AG09309 (cell line): ENCODE results near the gene SPG7.
"Not testable (repeated sequence)": the region's sequence is repeated elsewhere in the genome, so short reads cannot be mapped to it uniquely, and the experiment has no call there.

Experiments
- DNase-seq: peaks from one replicate; pipeline ENCODE4 v3.0.0-alpha.2; 2010; ENCODE audit warnings: low read depth
- H3K4me3 ChIP-seq: 2 replicates; pipeline ENCODE4 v1.5.1; 2011; ENCODE audit warnings: mild to moderate bottlenecking, low read depth, low read length, moderate library complexity; ENCODE audit not compliant: control insufficient read depth
- CTCF ChIP-seq: IDR thresholded peaks from 2 replicates; pipeline ENCODE4 v1.5.1; 2011; ENCODE audit warnings: mild to moderate bottlenecking, low read depth, low read length, inconsistent platforms; ENCODE audit not compliant: insufficient read depth, control insufficient read depth; ENCODE audit errors: missing control alignments

The SPG7 gene

GRCh38 chr16:89583895-89584644 lies 75.9 kb downstream of the SPG7 start:
- DNase-seq = no peak

GRCh38 chr16:89584768-89585549 lies 76.8 kb downstream of the SPG7 start:
- DNase-seq = no peak
- no peak for TF ChIP-seq CTCF
- no peak overlapping the region for H3K4me3 ChIP-seq

More at GRCh38 chr16:89583895-89584644, 75.9 kb downstream of the SPG7 start:
- TF ChIP-seq CTCF = no peak
- H3K4me3 ChIP-seq = no peak overlapping the region

DNA sequence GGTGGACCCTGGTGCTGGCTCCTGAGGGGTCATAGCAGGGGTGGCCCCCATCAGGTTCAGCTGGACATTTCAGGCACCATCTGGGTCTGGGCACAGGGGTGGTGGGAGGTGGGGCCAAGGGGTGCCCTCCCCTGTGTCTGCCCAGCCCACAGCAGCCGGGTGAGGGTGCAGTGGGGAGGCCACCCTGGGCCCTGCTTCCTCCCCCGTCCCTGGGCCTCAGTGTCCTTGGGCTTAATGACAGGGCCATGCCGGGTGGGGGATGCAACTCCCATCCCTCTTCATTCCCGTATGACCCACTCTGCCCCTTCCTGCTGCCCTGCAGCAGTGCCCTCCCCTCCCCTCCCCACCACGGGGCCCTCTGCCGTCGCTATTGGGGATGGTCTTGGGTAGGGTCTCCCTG lies 78.0 kb downstream of the SPG7 start:
- DNase-seq = no peak
- no peak overlapping the region for H3K4me3 ChIP-seq
- TF ChIP-seq CTCF = no peak

- no peak for DNase-seq
- no peak overlapping the region for H3K4me3 ChIP-seq
- no peak for TF ChIP-seq CTCF
Observed at GRCh38 chr16:89586853-89587252, 78.7 kb downstream of the SPG7 start.

DNA sequence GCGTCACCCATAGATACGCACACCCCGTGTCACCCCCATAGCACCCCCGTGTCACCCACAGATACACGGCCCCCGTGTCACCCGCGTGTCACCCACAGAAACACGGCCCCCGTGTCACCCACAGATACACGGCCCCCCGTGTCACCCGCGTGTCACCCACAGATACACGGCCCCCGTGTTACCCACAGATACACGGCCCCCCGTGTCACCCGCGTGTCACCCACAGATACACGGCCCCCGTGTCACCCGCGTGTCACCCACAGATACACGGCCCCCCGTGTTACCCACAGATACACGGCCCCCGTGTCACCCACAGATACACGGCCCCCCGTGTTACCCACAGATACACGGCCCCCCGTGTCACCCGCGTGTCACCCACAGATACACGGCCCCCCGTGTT lies 79.5 kb downstream of the SPG7 start:
- DNase-seq, H3K4me3 ChIP-seq: not testable (repeated sequence)

DNA sequence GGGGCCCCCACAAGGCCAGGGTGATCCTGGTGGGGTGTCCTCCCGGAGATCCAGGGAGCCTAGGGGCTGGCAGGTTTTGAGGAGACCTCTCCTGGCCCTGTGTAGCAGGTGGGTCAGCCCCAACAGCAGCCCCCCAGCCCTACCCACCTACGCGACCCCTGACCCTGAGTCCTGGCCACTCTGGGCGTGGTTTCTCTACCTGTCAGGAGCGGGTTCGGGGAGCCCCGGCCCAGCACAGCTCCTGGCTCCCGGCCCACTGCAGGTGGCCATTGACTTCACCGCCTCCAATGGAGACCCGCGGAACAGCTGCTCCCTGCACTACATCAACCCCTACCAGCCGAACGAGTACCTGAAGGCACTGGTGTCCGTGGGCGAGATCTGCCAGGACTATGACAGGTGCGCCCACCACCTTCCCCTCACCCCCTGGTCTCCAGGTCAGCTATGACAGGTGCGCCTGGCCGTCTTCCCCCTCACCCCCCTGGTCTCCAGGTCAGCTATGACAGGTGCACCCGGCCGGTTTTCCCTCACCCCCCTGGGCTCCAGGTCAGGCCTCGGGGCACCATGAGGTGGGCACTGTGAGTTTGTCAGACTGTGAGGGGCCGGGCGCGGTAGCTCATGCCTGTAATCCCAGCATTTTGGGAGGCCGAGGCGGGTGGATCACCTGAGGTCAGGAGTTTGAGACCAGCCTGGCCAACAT lies 80.4 kb downstream of the SPG7 start:
- no peak for TF ChIP-seq CTCF
- no peak for DNase-seq
- no peak overlapping the region for H3K4me3 ChIP-seq

- TF ChIP-seq CTCF = no peak
- no peak overlapping the region for H3K4me3 ChIP-seq
Observed at GRCh38 chr16:89589241-89589926, 81.2 kb downstream of the SPG7 start.

More at GRCh38 chr16:89589241-89589926, 81.2 kb downstream of the SPG7 start:
- DNase-seq = no peak
